ENCODE results near the gene SPTBN4. TPM values are rescaled to one million over a fixed set of nuclear protein-coding genes. Genes with fewer than 3 reads are reported as not detected.

The SPTBN4 gene
- total RNA-seq, 6 experiments from 2014 or later = 0.17 to 0.96 (median 0.54) TPM

DNA sequence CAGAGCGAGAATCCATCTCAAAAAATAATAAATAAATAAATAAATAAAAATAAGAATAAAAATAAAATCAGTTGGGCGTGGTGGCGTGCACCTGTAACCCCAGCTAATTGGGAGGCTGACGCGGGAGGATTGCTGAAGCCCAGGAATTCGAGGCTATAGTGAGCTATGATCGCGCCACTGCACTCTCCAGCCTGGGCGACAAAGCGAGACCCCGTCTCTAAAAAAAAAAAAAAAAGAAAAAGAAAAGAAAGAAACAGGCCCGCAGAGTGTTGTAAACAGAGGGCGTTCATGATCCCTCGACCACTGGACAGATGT lies 46.4 kb upstream of the SPTBN4 start:
- DNase-seq = no peak
- Mint-ChIP-seq H3K9me3 (no peaks in the 10 kb centered on the region), H3K4me1 (ENCODE audit: low read depth) (peaks cover 27% of the 10 kb centered on the region), H3K4me3 (peak overlapping the region; percentile 82), H3K36me3 (ENCODE audit: low read depth) (peaks cover 15% of the 10 kb centered on the region), H3K27me3 (ENCODE audit: insufficient read depth) (peaks cover 6% of the 10 kb centered on the region), H3K27ac (peak overlapping the region; percentile 91)
- TF ChIP-seq, protein P1, sequence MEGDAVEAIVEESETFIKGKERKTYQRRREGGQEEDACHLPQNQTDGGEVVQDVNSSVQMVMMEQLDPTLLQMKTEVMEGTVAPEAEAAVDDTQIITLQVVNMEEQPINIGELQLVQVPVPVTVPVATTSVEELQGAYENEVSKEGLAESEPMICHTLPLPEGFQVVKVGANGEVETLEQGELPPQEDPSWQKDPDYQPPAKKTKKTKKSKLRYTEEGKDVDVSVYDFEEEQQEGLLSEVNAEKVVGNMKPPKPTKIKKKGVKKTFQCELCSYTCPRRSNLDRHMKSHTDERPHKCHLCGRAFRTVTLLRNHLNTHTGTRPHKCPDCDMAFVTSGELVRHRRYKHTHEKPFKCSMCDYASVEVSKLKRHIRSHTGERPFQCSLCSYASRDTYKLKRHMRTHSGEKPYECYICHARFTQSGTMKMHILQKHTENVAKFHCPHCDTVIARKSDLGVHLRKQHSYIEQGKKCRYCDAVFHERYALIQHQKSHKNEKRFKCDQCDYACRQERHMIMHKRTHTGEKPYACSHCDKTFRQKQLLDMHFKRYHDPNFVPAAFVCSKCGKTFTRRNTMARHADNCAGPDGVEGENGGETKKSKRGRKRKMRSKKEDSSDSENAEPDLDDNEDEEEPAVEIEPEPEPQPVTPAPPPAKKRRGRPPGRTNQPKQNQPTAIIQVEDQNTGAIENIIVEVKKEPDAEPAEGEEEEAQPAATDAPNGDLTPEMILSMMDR (IDR thresholded peaks at IDR 0.05) = no peak

DNA sequence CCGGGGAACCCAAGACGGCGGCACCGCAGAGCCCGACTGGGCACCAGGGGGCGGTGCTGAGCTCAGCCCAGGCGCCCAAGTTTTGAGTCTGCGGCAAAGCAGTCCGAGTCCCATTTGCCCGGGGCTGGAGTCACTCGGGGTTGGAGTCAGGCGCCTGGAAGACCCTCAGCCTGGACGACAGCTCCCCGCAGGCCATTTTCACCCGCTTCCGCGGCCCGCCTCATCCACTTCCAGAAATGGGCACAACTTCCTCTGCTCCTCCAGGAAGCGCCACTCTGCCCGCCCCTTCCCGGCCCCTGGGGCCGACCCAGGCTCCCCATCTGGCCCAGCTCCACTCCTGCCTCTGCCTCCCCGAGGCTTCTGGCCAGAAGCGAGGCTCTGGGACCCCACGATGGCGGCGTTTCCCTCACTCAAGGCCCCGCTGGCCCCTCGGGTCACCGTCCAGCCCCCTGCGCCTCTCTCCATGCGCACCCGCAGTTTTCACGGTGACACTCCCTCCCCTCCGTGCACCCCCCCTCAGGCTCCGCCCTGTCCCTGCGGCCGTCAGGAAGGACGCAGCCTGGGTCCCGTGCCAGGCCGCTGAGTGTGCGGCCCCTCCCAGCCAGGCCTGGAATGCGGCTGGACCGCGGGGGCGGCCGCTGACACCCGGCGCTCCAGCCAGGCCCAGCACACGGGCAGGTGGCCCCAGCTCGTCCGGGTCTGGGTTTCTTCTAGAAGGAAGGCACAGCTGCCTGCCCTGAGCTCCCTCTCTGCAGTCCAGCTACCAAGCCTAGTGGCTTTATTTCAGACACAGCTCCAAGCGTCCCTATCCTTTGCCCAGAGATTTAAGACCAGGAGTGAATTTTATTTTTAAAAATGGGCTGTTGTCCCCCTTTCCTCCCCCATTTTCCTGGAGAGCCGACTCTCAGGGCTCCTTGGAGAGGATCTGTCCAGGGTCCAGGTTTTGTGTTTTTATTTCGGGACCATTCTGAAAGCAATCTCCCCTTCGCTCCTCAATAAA lies 45.7 kb upstream of the SPTBN4 start:
- TF ChIP-seq, protein P1 (IDR thresholded peaks at IDR 0.05) = peak; percentile 96
- Mint-ChIP-seq H3K4me1 (ENCODE audit: low read depth) (peaks cover 27% of the 10 kb centered on the region), H3K27me3 (ENCODE audit: insufficient read depth) (peaks cover 8% of the 10 kb centered on the region), H3K36me3 (ENCODE audit: low read depth) (peaks cover 15% of the 10 kb centered on the region), H3K9me3 (no peaks in the 10 kb centered on the region), H3K27ac (peak overlapping the region; percentile 91), H3K4me3 (peak overlapping the region; percentile 82)
- DNase-seq = peak; percentile 86

DNA sequence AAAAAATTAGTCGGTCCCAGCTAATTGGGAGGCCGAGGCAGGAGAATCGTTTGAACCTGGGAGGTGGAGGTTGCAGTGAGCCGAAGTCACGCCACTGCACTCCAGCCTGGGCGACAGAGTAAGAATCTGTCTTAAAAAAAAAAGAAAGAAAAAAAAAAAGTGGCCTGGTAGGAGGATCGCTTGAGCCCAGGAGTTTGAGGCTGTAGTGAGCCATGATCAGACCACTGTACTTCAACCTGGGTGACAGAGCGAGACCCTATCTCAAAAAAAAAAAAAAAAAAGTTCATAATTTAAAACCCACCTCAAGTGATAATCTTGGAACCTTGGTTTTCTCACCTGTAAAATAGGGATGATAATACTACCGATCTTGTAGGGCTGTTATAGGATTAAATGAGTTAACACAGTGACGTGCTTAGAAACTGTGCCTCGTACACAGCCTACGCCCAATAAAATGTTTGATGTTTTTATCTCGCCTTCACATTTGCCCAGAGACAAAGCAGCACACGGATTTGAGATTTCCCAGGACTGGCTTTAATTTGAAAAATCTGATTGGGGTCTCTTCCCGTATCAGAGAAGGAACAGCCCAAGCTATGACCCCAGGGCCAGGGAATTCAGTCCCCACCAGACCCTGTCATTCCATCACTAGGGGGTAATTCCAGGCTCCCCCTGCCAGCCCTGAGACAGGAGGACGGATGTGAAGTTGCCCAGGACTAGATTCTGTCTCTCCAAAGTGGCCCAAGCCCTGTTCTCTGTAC lies 44.6 kb upstream of the SPTBN4 start:
- Mint-ChIP-seq H3K27ac (peak overlapping the region; percentile 91), H3K9me3 (no peaks in the 10 kb centered on the region), H3K27me3 (ENCODE audit: insufficient read depth) (peaks cover 4% of the 10 kb centered on the region), H3K4me1 (ENCODE audit: low read depth) (peaks cover 26% of the 10 kb centered on the region), H3K36me3 (ENCODE audit: low read depth) (peaks cover 15% of the 10 kb centered on the region), H3K4me3 (peak overlapping the region; percentile 82)
- DNase-seq = no peak
- TF ChIP-seq, protein P1 (IDR thresholded peaks at IDR 0.05) = no peak

DNA sequence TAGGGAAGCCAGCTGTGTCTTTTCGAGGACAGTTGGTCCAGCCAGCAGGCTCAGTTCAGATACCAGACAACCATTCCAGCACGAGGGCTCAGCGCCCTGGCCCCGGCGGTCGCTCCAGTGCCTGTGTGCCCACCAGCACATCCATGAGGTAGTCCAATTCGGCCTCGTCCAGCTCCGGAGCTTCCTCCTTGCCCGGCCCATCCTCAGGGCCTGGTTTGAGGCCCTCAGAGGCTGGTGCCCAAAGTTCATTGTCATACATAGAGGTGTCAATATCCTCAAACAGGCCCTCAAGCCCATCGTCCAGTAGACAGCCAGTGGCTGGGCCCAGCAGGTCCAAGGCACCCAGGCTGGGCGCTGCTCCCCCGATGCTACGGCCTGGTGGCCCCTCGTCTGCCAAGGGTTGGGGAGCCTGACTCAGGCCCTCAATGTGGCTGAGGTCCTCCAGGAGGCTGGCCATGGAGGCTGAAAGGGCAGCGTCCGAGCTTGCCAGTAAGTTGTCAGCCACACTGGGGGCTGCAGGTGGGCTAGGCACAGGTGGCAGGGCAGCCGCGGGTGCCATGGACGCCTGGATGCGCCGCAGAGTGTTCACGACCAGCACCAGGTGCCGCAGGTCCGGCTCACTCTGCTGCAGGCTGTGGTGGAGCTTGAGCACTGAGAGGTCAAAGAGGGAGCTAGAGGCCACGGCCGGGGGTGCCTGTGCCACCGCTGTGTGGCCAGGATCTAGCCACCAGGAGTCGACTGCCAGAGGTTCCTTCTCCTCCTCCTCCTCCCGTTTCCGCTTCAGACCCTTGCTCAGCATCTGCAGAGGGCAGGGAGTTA lies 43.8 kb upstream of the SPTBN4 start:
- peaks cover 4% of the 10 kb centered on the region for H3K27me3 Mint-ChIP-seq (ENCODE audit: insufficient read depth)
- DNase-seq = no peak
- H3K27ac Mint-ChIP-seq = peak overlapping the region; percentile 91
- TF ChIP-seq, protein P1 (IDR thresholded peaks at IDR 0.05) = 0 out of 2 replicates have a peak, but pooled peaks have one; percentile 13
- H3K4me3 Mint-ChIP-seq = peak overlapping the region; percentile 82; the same call in 1 of the 2 replicates
- peaks cover 25% of the 10 kb centered on the region for H3K4me1 Mint-ChIP-seq (ENCODE audit: low read depth)
- H3K36me3 Mint-ChIP-seq (ENCODE audit: low read depth) = peaks cover 15% of the 10 kb centered on the region
- H3K9me3 Mint-ChIP-seq = no peaks in the 10 kb centered on the region

DNA sequence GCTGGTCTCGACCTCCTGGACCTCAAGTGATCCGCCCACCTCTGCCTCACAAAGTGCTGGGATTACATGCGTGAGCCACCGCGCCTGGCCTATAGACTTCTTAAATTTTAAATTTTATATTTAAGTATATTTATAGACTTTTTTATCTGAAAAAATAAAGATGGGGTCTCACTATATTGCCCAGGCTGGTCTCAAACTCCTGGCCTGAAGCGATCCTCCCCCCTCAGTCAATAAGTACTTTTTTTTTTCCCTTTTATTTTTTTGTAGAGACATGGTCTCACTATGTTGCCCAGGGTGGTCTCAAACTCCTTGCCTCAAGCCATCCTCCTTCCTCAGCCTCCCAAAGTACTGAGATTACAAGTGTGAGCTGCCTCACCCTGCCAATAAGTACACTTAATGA lies 42.9 kb upstream of the SPTBN4 start:
- Mint-ChIP-seq H3K27me3 (ENCODE audit: insufficient read depth) (peaks cover 4% of the 10 kb centered on the region), H3K27ac (peak overlapping the region; percentile 73; the same call in 1 of the 2 replicates), H3K4me1 (ENCODE audit: low read depth) (peaks cover 25% of the 10 kb centered on the region), H3K36me3 (ENCODE audit: low read depth) (peaks cover 15% of the 10 kb centered on the region), H3K4me3 (peak overlapping the region; percentile 98), H3K9me3 (no peaks in the 10 kb centered on the region)
- TF ChIP-seq, protein P1 (IDR thresholded peaks at IDR 0.05) = no peak
- DNase-seq = no peak

Measured in HFFc6 (cell line).